Panc1 (cell line): ENCODE results near the gene CACFD1. TPM values are rescaled to one million over a fixed set of nuclear protein-coding genes. Genes with fewer than 3 reads are reported as not detected.

Source experiments
- ATAC-seq: fragments of 200-7000 bp; cut with Tn5 transposase; 2 replicates; pipeline ENCODE4 v1.9.1; 2020; ENCODE audit warnings: mild to moderate bottlenecking, moderate library complexity
- BruUV-seq: library from RNA; stranded (reverse); fragments of 400-500 nt; replicated peaks from 2 replicates; lab custom pipeline; 2021; lab: Mats Ljungman, UMichigan
- CTCF ChIA-PET: fragments of 300-600 bp; sonication (Branson Sonifier 250); formaldehyde crosslinking; loops from one replicate; lab custom pipeline; 2022; ENCODE audit warnings: antibody characterized with exemption; lab: Charles Lee
- POLR2A ChIA-PET: fragments of 300-600 bp; sonication (Branson Sonifier 250); formaldehyde crosslinking; loops from one replicate; lab custom pipeline; 2022; ENCODE audit warnings: antibody characterized with exemption; lab: Charles Lee
- DNase-seq: peaks from one replicate; pipeline ENCODE4 v3.0.0-alpha.2; 2010; ENCODE audit warnings: low read depth, low spot score
- H3K27ac ChIP-seq: 2 replicates; pipeline ENCODE4 v1.5.1; 2011; ENCODE audit warnings: mild to moderate bottlenecking, low read length, inconsistent platforms
- H3K27me3 ChIP-seq: fragments of 200-500 bp; sonication (Bioruptor generic); 2 replicates; pipeline ENCODE4 v1.6.0; 2014; ENCODE audit warnings: low read length, inconsistent platforms; ENCODE audit not compliant: control insufficient read depth, insufficient read depth
- H3K36me3 ChIP-seq: fragments of 200-500 bp; sonication (Bioruptor generic); 2 replicates; pipeline ENCODE4 v1.5.1; 2014; ENCODE audit warnings: inconsistent platforms, mild to moderate bottlenecking, low read length, moderate library complexity; ENCODE audit not compliant: control insufficient read depth, insufficient read depth
- H3K4me1 ChIP-seq: 2 replicates; pipeline ENCODE4 v1.5.1; 2011; ENCODE audit warnings: inconsistent platforms, mild to moderate bottlenecking, low read length, moderate library complexity; ENCODE audit not compliant: control insufficient read depth, insufficient read depth
- H3K4me3 ChIP-seq, 2 experiments: 2 replicates each; pipeline ENCODE4 v1.5.1; 2011 to 2012; ENCODE audit warnings: low read depth in 2 of 2, low read length in 2 of 2, mild to moderate bottlenecking in 2 of 2, inconsistent platforms in 1 of 2, moderate library complexity in 1 of 2
- H3K9me3 ChIP-seq: fragments of 200-500 bp; sonication (Bioruptor generic); 2 replicates; pipeline ENCODE4 v1.5.1; 2014; ENCODE audit warnings: low read depth, mild to moderate bottlenecking, inconsistent platforms, low read length, moderate library complexity; ENCODE audit not compliant: control insufficient read depth, insufficient read depth
- CTCF ChIP-seq: fragments of 450-650 bp; IDR thresholded peaks from 2 replicates; pipeline ENCODE4 v1.5.1; 2017; ENCODE audit warnings: mild to moderate bottlenecking
- POLR2AphosphoS5 ChIP-seq: IDR thresholded peaks from 2 replicates; pipeline ENCODE4 v1.6.1; 2012; ENCODE audit warnings: mild to moderate bottlenecking, low read depth, low read length, moderate library complexity
- REST ChIP-seq, 2 experiments: IDR thresholded peaks; 2 replicates each; pipeline ENCODE4 v1.6.1; 2011 to 2012; ENCODE audit warnings: low read depth in 2 of 2, control low read depth in 1 of 2, low read length in 1 of 2, mild to moderate bottlenecking in 1 of 2, moderate library complexity in 1 of 2; ENCODE audit not compliant: insufficient read depth in 1 of 2
- SIN3A ChIP-seq: IDR thresholded peaks from 2 replicates; pipeline ENCODE4 v1.6.1; 2012; ENCODE audit warnings: low read depth, mild to moderate bottlenecking, low read length, moderate library complexity, borderline replicate concordance; ENCODE audit not compliant: insufficient read depth
- TCF7L2 ChIP-seq: IDR thresholded peaks from 2 replicates; pipeline ENCODE4 v1.6.1; 2011; ENCODE audit warnings: mild to moderate bottlenecking, low read depth, low read length, inconsistent platforms
- in situ Hi-C: cut with HindIII; loops from 2 replicates; pipeline ENCODE4 v1.10.0; 2016; ENCODE audit warnings: low sequenced_read_pairs, low pct_unique_long_range_greater_than_20kb
- intact Hi-C: fragments of 100-400 bp; cut with micrococcal nuclease; formaldehyde crosslinking; loops from one replicate; pipeline ENCODE4 v1.10.0; 2022; ENCODE audit not compliant: unreplicated experiment
- total RNA-seq: library from RNA; stranded (reverse); gene quantifications from one replicate; pipeline ENCODE4 v1.2.1, GENCODE V29; 2021; ENCODE audit not compliant: unreplicated experiment

The CACFD1 gene
- total RNA-seq, 1 experiment from 2014 or later = 13.9 TPM

- CTCF ChIA-PET = no interaction called here
- no peak overlapping the region for H3K27ac ChIP-seq
- H3K4me3 ChIP-seq = no peak overlapping the region
- H3K4me1 ChIP-seq = peaks cover 14% of the 10 kb centered on the region
- H3K27me3 ChIP-seq = no peaks in the 10 kb centered on the region
- in situ Hi-C loops = no loop called here
- no peak for DNase-seq
- POLR2A ChIA-PET = no interaction called here
- BruUV-seq = no TSS peak
- H3K9me3 ChIP-seq = no peaks in the 10 kb centered on the region
- TF ChIP-seq CTCF = no peak
- TF ChIP-seq SIN3A = no peak
- TF ChIP-seq TCF7L2 = no peak
- no peak for TF ChIP-seq POLR2AphosphoS5
- TF ChIP-seq REST (IDR thresholded peaks at IDR 0.05; ENCODE audit: insufficient read depth in 1 of 2, low read depth in 2 of 2, low read length in 1 of 2) = no peak
- no peak for ATAC-seq
- H3K36me3 ChIP-seq = no peaks in the 10 kb centered on the region
- intact Hi-C loops = no loop called here
Observed at GRCh38 chr9:133464638-133465037, 4.9 kb downstream of the CACFD1 start.

GRCh38 chr9:133465984-133466383 lies 6.2 kb downstream of the CACFD1 start:
- ChIA-PET POLR2A (no interaction called here), CTCF (no interaction called here)
- Histone ChIP-seq H3K27me3 (no peaks in the 10 kb centered on the region), H3K36me3 (no peaks in the 10 kb centered on the region), H3K4me3 (no peak overlapping the region), H3K9me3 (no peaks in the 10 kb centered on the region), H3K27ac (no peak overlapping the region), H3K4me1 (peaks cover 11% of the 10 kb centered on the region)
- DNase-seq (no peak), ATAC-seq (no peak)
- BruUV-seq = TSS peak; percentile 34
- intact Hi-C loops = no loop called here
- TF ChIP-seq REST (IDR thresholded peaks at IDR 0.05; ENCODE audit: insufficient read depth in 1 of 2, low read depth in 2 of 2, low read length in 1 of 2) (no peak), POLR2AphosphoS5 (no peak), SIN3A (no peak), TCF7L2 (no peak), CTCF (no peak)
- in situ Hi-C loops = no loop called here
